ENCODE measurements around the gene BMP7. TPM values are rescaled to one million over a fixed set of nuclear protein-coding genes. Genes with fewer than 3 reads are reported as not detected.

Gene BMP7
- total and polyA plus RNA-seq, 12 donors, result 0.74 to 6.7 (median 2.2) TPM; not detected in 3

GRCh38 chr20:57277398-57278105 is 11.1 kb upstream of the BMP7 start:
- Histone ChIP-seq H3K4me1 (replicated peaks in 1 of 2) (no peaks in the 10 kb centered on the region), H3K9me3 (replicated peaks in 1 of 3) (no peaks in the 10 kb centered on the region), H3K4me3 (no peak overlapping the region), H3K27me3 (no peaks in the 10 kb centered on the region), H3K36me3 (replicated peaks in 1 of 2) (no peaks in the 10 kb centered on the region), H3K27ac (no peak overlapping the region)
- DNase-seq, result no peak
- intact Hi-C loops (cut with DNase I), result no loop called here
- 69 to 80% (median 73%) methylated on average over 8 of the region's 8 CpGs for WGBS, 4 donors
- TF ChIP-seq CTCF (IDR thresholded peaks at IDR 0.05), result no peak
- no peak for TF ChIP-seq POLR2A (IDR thresholded peaks at IDR 0.05)

GRCh38 chr20:57276221-57276620 is 9.8 kb upstream of the BMP7 start:
- TF ChIP-seq CTCF (IDR thresholded peaks at IDR 0.05), result no peak
- no peaks in the 10 kb centered on the region for H3K36me3 ChIP-seq (replicated peaks in 1 of 2)
- intact Hi-C loops (cut with DNase I), result no loop called here
- H3K4me1 ChIP-seq (replicated peaks in 1 of 2), result no peaks in the 10 kb centered on the region
- no peak overlapping the region for H3K27ac ChIP-seq
- 77 to 83% (median 79%) methylated on average over 5 of the region's 5 CpGs for WGBS, 4 donors
- no peaks in the 10 kb centered on the region for H3K9me3 ChIP-seq (replicated peaks in 1 of 3)
- no peaks in the 10 kb centered on the region for H3K27me3 ChIP-seq
- no peak for DNase-seq
- no peak overlapping the region for H3K4me3 ChIP-seq

GRCh38 chr20:57275813-57276212 is 9.4 kb upstream of the BMP7 start:
- WGBS, 4 donors, result 34 to 56% (median 53%) methylated on average over 5 of the region's 5 CpGs
- no peaks in the 10 kb centered on the region for H3K9me3 ChIP-seq (replicated peaks in 1 of 3)
- H3K36me3 ChIP-seq (replicated peaks in 1 of 2), result no peaks in the 10 kb centered on the region
- TF ChIP-seq POLR2A (IDR thresholded peaks at IDR 0.05) (no peak), CTCF (IDR thresholded peaks at IDR 0.05) (no peak)
- H3K4me3 ChIP-seq, result no peak overlapping the region
- no peaks in the 10 kb centered on the region for H3K27me3 ChIP-seq
- DNase-seq, result no peak
- H3K4me1 ChIP-seq (replicated peaks in 1 of 2), result no peaks in the 10 kb centered on the region
- no peak overlapping the region for H3K27ac ChIP-seq
- intact Hi-C loops (cut with DNase I), result no loop called here

GRCh38 chr20:57275334-57275733 is 8.9 kb upstream of the BMP7 start:
- Histone ChIP-seq H3K9me3 (replicated peaks in 1 of 3) (no peaks in the 10 kb centered on the region), H3K27me3 (no peaks in the 10 kb centered on the region), H3K4me3 (no peak overlapping the region), H3K27ac (no peak overlapping the region), H3K36me3 (replicated peaks in 1 of 2) (no peaks in the 10 kb centered on the region), H3K4me1 (replicated peaks in 1 of 2) (no peaks in the 10 kb centered on the region)
- intact Hi-C loops (cut with DNase I), result no loop called here
- no peak for DNase-seq
- 82 to 90% (median 86%) methylated on average over 3 of the region's 3 CpGs for WGBS, 4 donors
- TF ChIP-seq CTCF (IDR thresholded peaks at IDR 0.05), result no peak
- no peak for TF ChIP-seq POLR2A (IDR thresholded peaks at IDR 0.05)

All from adrenal gland (tissue), 12 donors.